ENCODE results near the gene CUTC. TPM values are rescaled to one million over a fixed set of nuclear protein-coding genes. Genes with fewer than 3 reads are reported as not detected.

The CUTC gene
- polyA plus RNA-seq, 2 of the 4 experiments (the other 2 are of a cell fraction), result 47.6 to 66.5 TPM

DNA sequence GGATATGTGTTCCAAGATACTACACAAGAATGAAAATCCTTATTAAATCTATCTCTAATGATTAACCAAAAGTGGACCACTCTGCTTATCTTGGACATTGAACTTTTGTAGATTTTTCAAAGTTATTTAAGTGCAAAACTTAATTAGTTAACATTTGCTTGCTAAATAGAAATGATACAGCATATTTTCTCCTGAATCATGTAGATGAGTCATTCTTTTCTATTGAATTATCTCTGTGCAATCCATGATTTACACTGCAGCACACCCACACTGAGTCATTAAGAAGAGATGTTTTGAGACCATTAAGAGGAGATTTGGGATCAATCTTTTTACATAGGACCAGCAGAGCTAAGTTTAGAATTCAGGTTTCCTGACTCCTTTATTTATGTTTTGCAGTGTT lies 43.8 kb downstream of the CUTC start (continued):
- TF ChIP-seq HMGXB4 (CRISPR knock-in tag; IDR thresholded peaks at IDR 0.05; ENCODE audit: borderline replicate concordance) (no peak), RFX5 (IDR thresholded peaks at IDR 0.05) (no peak), TP53 (CRISPR knock-in tag; IDR thresholded peaks at IDR 0.05) (no peak), ZFP36 (IDR thresholded peaks at IDR 0.05; ENCODE audit: borderline replicate concordance, partially characterized antibody) (no peak), EHF (CRISPR knock-in tag; IDR thresholded peaks at IDR 0.05) (no peak), CBX2 (IDR thresholded peaks at IDR 0.05; ENCODE audit: borderline replicate concordance, low read depth) (no peak), BCL3 (IDR thresholded peaks at IDR 0.05) (peak; percentile 91; the same call in 2 of the 3 replicates), SMC3 (IDR thresholded peaks at IDR 0.05) (0 out of 3 replicates have a peak, but pooled peaks have one; percentile 25), HOXA7 (CRISPR knock-in tag; IDR thresholded peaks at IDR 0.05) (no peak), FOSB (CRISPR knock-in tag; IDR thresholded peaks at IDR 0.05) (no peak), FOXS1 (CRISPR knock-in tag; IDR thresholded peaks at IDR 0.05) (no peak), PHF8 (IDR thresholded peaks at IDR 0.05; ENCODE audit: borderline replicate concordance, low read depth) (no peak), TFCP2L1 (CRISPR knock-in tag; IDR thresholded peaks at IDR 0.05) (no peak), NR3C1 (IDR thresholded peaks at IDR 0.05) (no peak), ZSCAN20 (CRISPR knock-in tag; IDR thresholded peaks at IDR 0.05) (no peak), RCOR1 (IDR thresholded peaks at IDR 0.05; ENCODE audit: low read depth, low read length) (no peak), HEYL (CRISPR knock-in tag; IDR thresholded peaks at IDR 0.05) (no peak), MAX (IDR thresholded peaks at IDR 0.05) (peak; percentile 73), RARB (CRISPR knock-in tag; IDR thresholded peaks at IDR 0.05) (no peak)
- TF ChIP-seq, protein P1, sequence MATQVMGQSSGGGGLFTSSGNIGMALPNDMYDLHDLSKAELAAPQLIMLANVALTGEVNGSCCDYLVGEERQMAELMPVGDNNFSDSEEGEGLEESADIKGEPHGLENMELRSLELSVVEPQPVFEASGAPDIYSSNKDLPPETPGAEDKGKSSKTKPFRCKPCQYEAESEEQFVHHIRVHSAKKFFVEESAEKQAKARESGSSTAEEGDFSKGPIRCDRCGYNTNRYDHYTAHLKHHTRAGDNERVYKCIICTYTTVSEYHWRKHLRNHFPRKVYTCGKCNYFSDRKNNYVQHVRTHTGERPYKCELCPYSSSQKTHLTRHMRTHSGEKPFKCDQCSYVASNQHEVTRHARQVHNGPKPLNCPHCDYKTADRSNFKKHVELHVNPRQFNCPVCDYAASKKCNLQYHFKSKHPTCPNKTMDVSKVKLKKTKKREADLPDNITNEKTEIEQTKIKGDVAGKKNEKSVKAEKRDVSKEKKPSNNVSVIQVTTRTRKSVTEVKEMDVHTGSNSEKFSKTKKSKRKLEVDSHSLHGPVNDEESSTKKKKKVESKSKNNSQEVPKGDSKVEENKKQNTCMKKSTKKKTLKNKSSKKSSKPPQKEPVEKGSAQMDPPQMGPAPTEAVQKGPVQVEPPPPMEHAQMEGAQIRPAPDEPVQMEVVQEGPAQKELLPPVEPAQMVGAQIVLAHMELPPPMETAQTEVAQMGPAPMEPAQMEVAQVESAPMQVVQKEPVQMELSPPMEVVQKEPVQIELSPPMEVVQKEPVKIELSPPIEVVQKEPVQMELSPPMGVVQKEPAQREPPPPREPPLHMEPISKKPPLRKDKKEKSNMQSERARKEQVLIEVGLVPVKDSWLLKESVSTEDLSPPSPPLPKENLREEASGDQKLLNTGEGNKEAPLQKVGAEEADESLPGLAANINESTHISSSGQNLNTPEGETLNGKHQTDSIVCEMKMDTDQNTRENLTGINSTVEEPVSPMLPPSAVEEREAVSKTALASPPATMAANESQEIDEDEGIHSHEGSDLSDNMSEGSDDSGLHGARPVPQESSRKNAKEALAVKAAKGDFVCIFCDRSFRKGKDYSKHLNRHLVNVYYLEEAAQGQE (IDR thresholded peaks at IDR 0.05), result no peak
- TF ChIP-seq, protein P2, sequence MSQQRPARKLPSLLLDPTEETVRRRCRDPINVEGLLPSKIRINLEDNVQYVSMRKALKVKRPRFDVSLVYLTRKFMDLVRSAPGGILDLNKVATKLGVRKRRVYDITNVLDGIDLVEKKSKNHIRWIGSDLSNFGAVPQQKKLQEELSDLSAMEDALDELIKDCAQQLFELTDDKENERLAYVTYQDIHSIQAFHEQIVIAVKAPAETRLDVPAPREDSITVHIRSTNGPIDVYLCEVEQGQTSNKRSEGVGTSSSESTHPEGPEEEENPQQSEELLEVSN (IDR thresholded peaks at IDR 0.05; ENCODE audit: borderline replicate concordance, low read depth), result no peak

Measured in A549 (cell line).